Measurements from ENCODE around the gene SLC9B2. TPM values are rescaled to one million over a fixed set of nuclear protein-coding genes. Genes with fewer than 3 reads are reported as not detected.

SLC9B2 gene
- total RNA-seq, 4 donors from 2014 or later, result 16.9 to 56.1 (median 24.7) TPM

- DNase-seq (ENCODE audit: low spot score) (no peak), ATAC-seq (ENCODE audit: low FRiP score) (no peak)
- TF ChIP-seq CTCF (IDR thresholded peaks at IDR 0.05), result no peak
These were observed 32.4 kb downstream of the SLC9B2 start for GRCh38 chr4:103044183-103044582.

- ATAC-seq (ENCODE audit: low FRiP score), result no peak
- TF ChIP-seq CTCF (IDR thresholded peaks at IDR 0.05), result no peak
- DNase-seq (ENCODE audit: low spot score), result no peak
These were observed 40.4 kb downstream of the SLC9B2 start for GRCh38 chr4:103036169-103036568.

- DNase-seq (ENCODE audit: low spot score) (no peak), ATAC-seq (ENCODE audit: low FRiP score) (peak; percentile 70)
- no peak for TF ChIP-seq CTCF (IDR thresholded peaks at IDR 0.05)
These were observed 44.0 kb downstream of the SLC9B2 start for GRCh38 chr4:103032574-103032973.

GRCh38 chr4:103030791-103031190 lies 45.8 kb downstream of the SLC9B2 start:
- TF ChIP-seq CTCF (IDR thresholded peaks at IDR 0.05), result no peak
- no peak for ATAC-seq (ENCODE audit: low FRiP score)
- no peak for DNase-seq (ENCODE audit: low spot score)

GRCh38 chr4:103029300-103029699 lies 47.3 kb downstream of the SLC9B2 start:
- ATAC-seq (ENCODE audit: low FRiP score) (no peak), DNase-seq (ENCODE audit: low spot score) (no peak)
- TF ChIP-seq CTCF (IDR thresholded peaks at IDR 0.05), result no peak

- DNase-seq (ENCODE audit: low spot score), result no peak
- TF ChIP-seq CTCF (IDR thresholded peaks at IDR 0.05), result no peak
These were observed 49.7 kb downstream of the SLC9B2 start for GRCh38 chr4:103026868-103027267.

GRCh38 chr4:103024996-103025395 lies 51.6 kb downstream of the SLC9B2 start:
- ATAC-seq (ENCODE audit: low FRiP score), result no peak
- DNase-seq (ENCODE audit: low spot score), result no peak
- no peak for TF ChIP-seq CTCF (IDR thresholded peaks at IDR 0.05)

More at GRCh38 chr4:103026868-103027267, 49.7 kb downstream of the SLC9B2 start:
- no peak for ATAC-seq (ENCODE audit: low FRiP score)
